Lung (tissue), 12 donors: ENCODE measurements around the gene ATP2B3. TPM values are rescaled to one million over a fixed set of nuclear protein-coding genes. Genes with fewer than 3 reads are reported as not detected.
"Not testable (repeated sequence)": the region's sequence is repeated elsewhere in the genome, so short reads cannot be mapped to it uniquely, and the experiment has no call there.

Experiments used
- ATAC-seq: fragments of 200-7000 bp; cut with Tn5 transposase; one replicate; pipeline ENCODE4 v1.9.1; 2020; ENCODE audit warnings: moderate number of reproducible peaks; ENCODE audit not compliant: insufficient read depth, low FRiP score
- DNase-seq, 3 donors: peaks; one replicate each; pipeline ENCODE4 v3.0.0-alpha.2; 2013 to 2017
- H3K27ac ChIP-seq, 2 donors: one replicate each; pipeline ENCODE4 v1.5.1; 2013; ENCODE audit warnings: mild to moderate bottlenecking in 2 of 2, moderate library complexity in 2 of 2, control low read depth in 1 of 2, inconsistent platforms in 1 of 2, low read depth in 1 of 2, low read length in 1 of 2
- H3K27me3 ChIP-seq, 3 donors: one replicate each; pipeline ENCODE4 v1.5.1; 2013; ENCODE audit warnings: low read length in 2 of 3; ENCODE audit not compliant: control insufficient read depth in 3 of 3, insufficient read depth in 3 of 3
- H3K36me3 ChIP-seq, 4 donors: one replicate each; pipeline ENCODE4 v1.5.1; 2013; ENCODE audit warnings: low read length in 4 of 4, mild to moderate bottlenecking in 1 of 4, moderate library complexity in 1 of 4; ENCODE audit not compliant: control insufficient read depth in 4 of 4, insufficient read depth in 4 of 4
- H3K4me1 ChIP-seq, 5 donors: one replicate each; pipeline ENCODE4 v1.5.1; 2013; ENCODE audit warnings: low read length in 5 of 5, mild to moderate bottlenecking in 2 of 5, moderate library complexity in 1 of 5; ENCODE audit not compliant: control insufficient read depth in 5 of 5, insufficient read depth in 5 of 5
- H3K4me3 ChIP-seq: one replicate; pipeline ENCODE4 v1.5.1; 2013; ENCODE audit warnings: mild to moderate bottlenecking, control low read depth, moderate library complexity
- H3K9ac ChIP-seq, 2 donors: one replicate each; pipeline ENCODE4 v1.5.1; 2013; ENCODE audit warnings: low read length in 2 of 2, control low read depth in 1 of 2; ENCODE audit not compliant: insufficient read depth in 1 of 2
- H3K9me3 ChIP-seq, 4 donors: one replicate each; pipeline ENCODE4 v1.5.1; 2013; ENCODE audit warnings: low read length in 3 of 4, mild to moderate bottlenecking in 1 of 4, moderate library complexity in 1 of 4; ENCODE audit not compliant: control insufficient read depth in 4 of 4, insufficient read depth in 3 of 4
- CTCF ChIP-seq: IDR thresholded peaks from 2 replicates; pipeline ENCODE4 v1.5.1; 2012; ENCODE audit warnings: mild to moderate bottlenecking; ENCODE audit errors: control extremely low read depth, extremely low read depth
- WGBS, 2 donors: extraction: QIAGEN DNeasy Blood & Tissue Kit; methylation state at CpG; one replicate each; pipeline ENCODE4 v1.1.7; 2013; 5-methylcytosine and 5-hydroxymethylcytosine counted together
- polyA plus RNA-seq, 2 donors: library from polyadenylated mRNA; stranded (reverse); fragments of 200-250 nt; gene quantifications; one replicate each; pipeline ENCODE4 v1.2.1, GENCODE V29; 2013
- total RNA-seq, 2 donors: library from RNA; depleted of rRNA in 1 of 2; stranded (reverse); fragments of >200 nt in 1 of 2; gene quantifications; one replicate each; pipeline ENCODE4 v1.2.1, GENCODE V29; 2014 to 2021
- donor health status: control.
- donor health status: control.
- donor health status: Bipolar disorder and iron deficiency.
- donor health status: healthy.
- donor health status: DM: yes; HTN: yes; CAD: no.

Gene ATP2B3
- total and polyA plus RNA-seq, 4 donors, result 0.21 to 0.54 TPM; not detected in 2

GRCh38 chrX:153603131-153603656 lies 85.8 kb downstream of the ATP2B3 start:
- peaks cover 0 to 7% (median 3%) of the 10 kb centered on the region in 5 donors for H3K4me1 ChIP-seq
- DNase-seq (no peak), ATAC-seq (no peak)
- no peaks in the 10 kb centered on the region for H3K27me3 ChIP-seq
- H3K27ac ChIP-seq, result no peak overlapping the region
- no peak overlapping the region for H3K9ac ChIP-seq
- H3K4me3 ChIP-seq, result no peak overlapping the region
- no peak for TF ChIP-seq CTCF
- WGBS, 2 donors, result 90 to 96% methylated on average over 16 to 17 of the region's 17 CpGs
- no peaks in the 10 kb centered on the region for H3K36me3 ChIP-seq
- H3K9me3 ChIP-seq, result peaks cover 0 to 7% (median 0%) of the 10 kb centered on the region in 4 donors

- not testable (repeated sequence) for H3K27me3 ChIP-seq, H3K4me1 ChIP-seq, H3K4me3 ChIP-seq, ATAC-seq, H3K36me3 ChIP-seq, DNase-seq, H3K9me3 ChIP-seq, H3K27ac ChIP-seq, H3K9ac ChIP-seq
- 78 to 88% methylated on average over 17 to 18 of the region's 18 CpGs for WGBS, 2 donors
These were observed 87.4 kb downstream of the ATP2B3 start for GRCh38 chrX:153604666-153605380.

GRCh38 chrX:153606503-153606902 lies 89.1 kb downstream of the ATP2B3 start:
- TF ChIP-seq CTCF, result no peak
- WGBS, 2 donors, result 81 to 91% methylated on average over 20 to 23 of the region's 23 CpGs
- H3K9ac ChIP-seq, result no peak overlapping the region
- H3K9me3 ChIP-seq, result peaks cover 0 to 2% (median 0%) of the 10 kb centered on the region in 4 donors
- no peak for ATAC-seq
- H3K4me3 ChIP-seq, result no peak overlapping the region
- no peaks in the 10 kb centered on the region for H3K4me1 ChIP-seq
- no peak for DNase-seq
- H3K27me3 ChIP-seq, result no peaks in the 10 kb centered on the region
- no peaks in the 10 kb centered on the region for H3K36me3 ChIP-seq
- no peak overlapping the region for H3K27ac ChIP-seq

- Histone ChIP-seq H3K27me3 (peaks cover 0 to 3% (median 0%) of the 10 kb centered on the region in 3 donors), H3K4me1 (no peaks in the 10 kb centered on the region), H3K9ac (no peak overlapping the region), H3K36me3 (no peaks in the 10 kb centered on the region), H3K9me3 (peaks cover 0 to 2% (median 0%) of the 10 kb centered on the region in 4 donors), H3K4me3 (no peak overlapping the region), H3K27ac (no peak overlapping the region)
- 72 to 76% methylated on average over 2 of the region's 2 CpGs for WGBS, 2 donors
- DNase-seq (no peak), ATAC-seq (no peak)
- no peak for TF ChIP-seq CTCF
These were observed 90.9 kb downstream of the ATP2B3 start for GRCh38 chrX:153608376-153608775.
